ENCODE results near the gene TBC1D22A.

- TF ChIP-seq CTCF (IDR thresholded peaks at IDR 0.05) (no peak), POLR2A (IDR thresholded peaks at IDR 0.05) (no peak)
Observed at GRCh38 chr22:47206164-47206563, 443.7 kb downstream of the TBC1D22A start.

Data from Peyer's patch (tissue), 4 donors.